NCI-H1436 treated with DMSO at 0.1 percent for 48 hours (cell line): ENCODE results near the gene MLPH.

Experiments used
- DNase-seq: peaks from one replicate; lab custom pipeline; 2025; lab: John Stamatoyannopoulos, UW

Gene MLPH

DNA sequence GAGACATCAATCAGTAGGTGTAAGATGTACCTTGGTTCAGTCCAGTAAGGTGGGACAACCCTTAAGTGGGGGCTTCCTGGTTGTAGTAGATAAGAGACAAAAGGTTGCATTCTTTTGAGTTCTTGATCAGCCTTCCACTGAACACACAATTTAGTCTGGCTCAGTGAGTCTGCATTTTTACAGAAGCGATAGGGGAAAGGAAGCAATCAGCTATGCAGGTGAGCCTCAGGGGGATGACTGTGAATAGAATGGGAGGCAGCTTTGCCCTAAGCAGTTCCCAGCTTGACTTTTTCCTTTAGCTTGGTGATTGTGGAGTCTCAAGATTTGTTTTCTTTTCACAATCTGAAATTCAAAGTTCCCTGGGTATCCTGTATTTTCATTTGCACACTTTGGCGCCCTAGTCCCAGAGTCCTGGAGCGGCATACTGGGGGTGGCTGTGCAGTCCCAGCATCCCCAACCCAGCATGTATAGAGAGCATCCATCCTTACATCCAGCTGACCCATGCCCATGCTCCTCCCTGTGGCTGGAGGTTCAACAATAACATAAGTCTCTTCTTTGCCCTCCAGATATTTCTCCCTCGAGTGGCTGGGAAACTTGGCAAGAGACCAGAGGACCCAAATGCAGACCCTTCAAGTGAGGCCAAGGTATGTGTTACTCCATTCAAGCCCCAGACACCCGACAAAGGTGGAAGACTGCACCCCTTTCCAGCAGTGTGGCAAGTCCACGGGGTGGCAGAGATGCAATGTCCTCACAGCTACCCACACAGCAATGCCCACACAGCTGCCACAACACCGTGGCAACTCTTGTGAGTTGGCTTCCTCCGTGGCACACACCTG, 59.2 kb downstream of the MLPH start:
- no peak for DNase-seq

DNA sequence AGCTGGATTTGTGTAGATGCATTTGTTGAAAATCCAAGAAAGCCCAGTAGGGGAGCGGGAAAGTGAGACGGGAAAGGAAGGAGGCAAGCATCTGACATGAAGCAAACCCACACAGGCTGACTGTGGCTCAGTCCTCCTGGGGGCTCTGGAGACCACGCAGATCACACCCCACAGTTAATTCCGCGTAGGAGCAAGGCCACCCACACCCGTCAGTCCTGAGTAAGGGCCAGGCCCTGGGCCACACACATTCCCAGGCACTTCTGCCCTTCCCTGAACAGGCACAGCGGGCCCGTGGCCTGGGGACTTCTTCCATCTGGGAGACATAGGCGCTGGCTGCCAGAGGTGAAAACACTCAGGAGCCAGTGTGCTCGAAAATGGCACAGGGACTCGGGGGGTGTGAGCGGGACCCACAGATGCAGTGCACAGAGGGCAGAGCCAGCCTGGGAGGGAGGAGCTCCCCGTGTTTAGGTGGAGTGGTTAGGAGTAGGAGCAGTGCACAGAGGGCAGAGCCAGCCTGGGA, 59.9 kb downstream of the MLPH start:
- DNase-seq: no peak

DNA sequence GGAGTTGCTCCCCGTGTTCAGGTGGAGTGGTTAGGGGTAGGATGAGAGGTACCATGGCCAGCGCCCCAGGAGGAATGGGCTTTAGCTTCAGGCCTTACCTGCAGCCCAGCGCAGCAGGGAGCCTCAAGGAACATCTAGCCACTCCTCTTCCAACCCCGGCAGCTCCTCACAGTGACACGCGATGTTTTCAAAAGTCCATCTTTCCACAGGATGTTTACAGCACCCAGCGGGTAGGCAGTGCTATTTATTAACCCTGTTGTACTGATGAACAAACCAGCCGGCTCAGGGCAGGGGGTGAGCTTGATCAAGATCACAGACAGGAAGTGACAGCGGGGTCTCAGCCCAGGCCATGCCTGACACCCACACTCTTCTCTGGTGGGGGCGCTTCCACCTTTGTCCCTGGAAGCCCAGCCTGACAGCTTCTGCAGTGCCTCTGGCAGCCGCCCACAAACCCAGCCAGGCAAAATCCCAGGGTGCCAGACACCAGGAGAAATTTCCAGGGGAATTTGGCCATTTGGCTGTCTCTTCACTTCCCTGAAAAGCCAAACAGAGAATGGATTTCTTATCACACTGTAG, 60.9 kb downstream of the MLPH start:
- DNase-seq: no peak

DNA sequence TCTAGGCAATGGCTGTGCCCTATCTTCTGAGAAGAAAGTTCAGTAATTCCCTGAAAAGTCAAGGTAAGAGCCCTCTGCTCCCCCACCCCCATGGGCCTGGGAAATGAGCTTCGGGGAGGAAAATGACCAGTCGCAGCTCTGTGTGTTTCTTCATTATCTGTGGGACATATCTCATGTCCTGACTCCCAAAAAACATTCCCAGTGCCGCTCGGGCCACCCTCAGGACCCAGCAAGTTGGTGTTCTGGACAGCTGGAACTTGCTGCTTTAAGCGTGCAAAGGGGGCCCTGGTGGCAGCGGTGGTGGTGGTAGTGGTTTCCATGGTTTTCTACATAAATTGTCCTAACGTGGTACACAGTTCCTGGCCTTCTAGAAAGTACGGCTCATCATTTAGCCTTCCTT, 62.2 kb downstream of the MLPH start:
- no peak for DNase-seq

DNA sequence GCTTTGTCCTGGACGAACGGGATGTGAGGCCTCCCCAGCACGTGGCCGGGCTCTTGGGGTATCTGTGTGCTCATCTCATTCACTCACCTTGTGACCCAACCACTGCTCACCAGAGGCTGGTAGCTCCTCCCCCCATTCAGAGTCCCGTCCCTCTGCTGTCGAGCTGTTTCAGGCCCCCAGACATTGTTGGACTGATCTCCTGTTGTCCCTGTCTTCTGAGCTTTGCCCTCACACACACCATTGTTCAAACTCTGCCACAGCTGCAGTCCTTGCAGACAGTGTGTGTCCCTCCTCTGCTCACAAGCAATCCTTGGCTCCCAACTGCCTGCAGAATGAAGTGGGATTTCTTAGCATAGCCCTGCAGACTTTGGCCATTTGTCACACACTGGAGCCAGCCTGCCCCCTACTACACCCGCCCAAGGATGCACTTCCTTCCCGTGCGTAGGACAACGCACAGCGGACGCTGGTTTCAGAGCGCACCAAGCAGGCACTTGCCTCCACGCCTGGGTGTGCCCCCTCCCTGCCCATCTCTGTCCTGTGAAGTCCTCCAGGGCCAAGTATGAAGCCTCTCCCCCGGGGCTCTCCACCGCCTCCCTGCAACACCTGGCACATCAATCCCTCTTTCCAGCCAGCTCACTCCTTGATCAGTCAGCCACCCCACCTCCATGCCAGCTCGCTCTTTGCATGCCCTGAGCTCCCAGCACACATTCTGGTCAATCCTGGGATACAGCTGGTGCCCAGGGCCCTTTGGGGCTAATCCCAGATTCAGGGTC, 62.8 kb downstream of the MLPH start:
- DNase-seq: no peak

DNA sequence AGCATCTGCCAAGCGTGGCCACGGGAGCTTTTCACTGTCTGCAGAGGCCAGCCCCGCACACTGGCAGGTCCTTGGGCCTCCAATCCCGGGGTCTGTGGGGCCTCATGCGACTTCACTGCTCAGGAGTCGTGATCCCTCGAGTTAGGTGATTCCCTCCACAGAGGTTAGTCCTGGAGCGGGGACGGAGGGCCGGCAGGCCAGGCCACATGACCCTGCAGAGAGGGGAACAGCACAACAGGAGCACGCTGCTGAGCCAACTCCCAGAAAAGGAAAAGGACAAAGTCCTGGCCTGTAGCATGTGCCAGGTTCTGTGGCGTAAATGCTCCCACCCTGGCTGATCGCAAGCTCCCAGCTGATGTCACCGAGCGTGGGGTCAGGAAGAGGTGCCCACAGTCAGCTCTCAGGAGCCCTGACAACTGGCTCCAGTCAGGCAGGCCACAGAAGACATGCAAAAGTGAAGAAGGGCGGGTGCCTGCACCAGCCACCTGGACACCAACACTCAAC, 64.1 kb downstream of the MLPH start:
- DNase-seq: no peak

DNA sequence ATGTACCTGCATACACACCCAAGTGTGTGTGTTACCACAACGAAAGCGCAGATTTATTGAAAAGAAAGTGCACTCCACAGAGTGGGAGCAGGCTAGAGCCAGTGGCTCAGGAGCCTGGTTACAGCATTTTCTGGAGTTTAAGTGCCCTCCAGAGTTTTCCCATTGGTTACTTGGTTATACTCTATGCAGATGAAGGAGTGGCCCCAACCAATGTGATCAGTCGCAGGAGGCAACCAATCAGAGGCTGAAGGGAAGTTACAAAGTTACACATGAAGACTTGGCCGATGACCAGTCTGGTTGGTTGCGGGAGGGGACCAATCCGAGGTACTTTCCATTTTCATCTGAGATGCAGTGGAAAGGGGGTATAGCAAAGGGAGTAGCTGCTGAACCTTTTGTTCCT, 65.9 kb downstream of the MLPH start:
- DNase-seq: no peak

DNA sequence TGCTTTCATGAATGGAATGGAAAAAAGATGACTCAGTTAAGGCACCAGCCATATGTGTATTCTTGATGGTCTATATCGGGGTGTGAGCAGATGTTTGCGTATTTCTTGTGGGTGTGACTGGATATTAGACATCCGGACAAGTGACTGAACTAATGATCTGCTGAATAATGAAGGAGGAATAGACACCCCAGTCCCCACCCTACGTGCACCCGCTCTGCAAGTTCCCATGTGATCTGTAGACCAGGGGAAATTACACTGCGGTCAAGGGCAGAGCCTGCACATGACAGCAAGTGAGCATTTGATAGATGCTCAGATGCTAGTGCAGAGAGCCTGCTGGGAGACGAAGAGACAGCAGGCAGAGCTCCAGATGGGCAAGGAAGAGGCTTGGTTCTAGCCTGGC, 66.9 kb downstream of the MLPH start:
- no peak for DNase-seq

DNA sequence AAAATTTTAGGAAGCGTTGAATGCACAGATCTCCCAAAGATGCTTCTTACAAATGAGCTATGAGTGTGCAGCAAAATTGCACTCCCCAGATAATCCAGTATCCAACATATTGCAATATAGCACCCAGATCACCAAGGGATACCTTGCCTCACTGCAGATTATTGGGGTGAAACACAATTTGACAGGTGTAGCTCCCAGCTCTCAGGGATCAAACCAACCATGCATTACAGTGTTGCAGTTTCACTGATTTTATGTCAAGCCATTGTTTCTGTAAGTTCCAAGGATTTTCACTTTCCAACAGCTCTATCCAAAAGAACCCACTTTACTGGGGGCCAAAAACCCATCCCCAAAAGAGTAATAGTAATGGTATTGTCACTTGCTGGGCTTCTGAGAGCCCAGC, 68.5 kb downstream of the MLPH start:
- DNase-seq: no peak

DNA sequence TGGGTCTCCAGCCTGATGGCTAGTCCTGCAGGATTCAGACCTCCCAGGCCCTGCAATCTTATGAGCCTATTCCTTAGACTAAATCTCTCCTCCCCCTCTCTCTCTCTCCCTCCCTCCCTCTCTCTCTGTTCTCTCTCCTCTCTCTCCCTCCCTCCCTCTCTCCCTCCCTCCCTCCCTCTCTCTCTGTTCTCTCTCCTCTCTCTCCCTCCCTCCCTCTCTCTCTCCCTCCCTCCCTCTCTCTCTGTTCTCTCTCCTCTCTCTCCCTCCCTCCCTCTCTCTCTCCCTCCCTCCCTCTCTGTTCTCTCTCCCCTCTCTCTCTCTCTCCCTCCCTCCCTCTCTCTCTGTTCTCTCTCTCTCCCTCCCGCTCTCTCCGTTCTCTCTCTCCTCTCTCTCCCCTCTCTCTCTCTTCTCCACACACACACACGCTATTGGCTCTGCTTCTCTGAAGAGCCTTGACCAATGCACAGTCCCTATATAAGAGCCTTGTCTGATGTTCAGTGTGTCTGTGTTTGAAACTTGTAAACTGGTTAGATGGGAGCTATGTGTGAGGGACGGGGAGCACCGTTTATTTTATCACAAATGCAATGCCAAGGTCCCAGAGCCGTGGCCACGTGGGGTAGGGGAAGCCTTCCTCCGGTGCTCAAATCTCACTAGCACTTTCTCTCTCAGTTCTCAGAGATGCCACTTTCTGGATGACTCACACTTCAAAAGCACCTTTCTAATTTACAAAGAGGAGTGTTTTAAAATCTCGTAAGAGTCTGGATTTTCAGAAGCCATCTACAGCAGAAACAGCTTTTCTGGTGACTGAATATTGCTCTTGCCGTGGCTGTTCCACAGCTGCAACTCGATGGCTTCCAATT, 70.0 kb downstream of the MLPH start:
- no peak for DNase-seq

DNA sequence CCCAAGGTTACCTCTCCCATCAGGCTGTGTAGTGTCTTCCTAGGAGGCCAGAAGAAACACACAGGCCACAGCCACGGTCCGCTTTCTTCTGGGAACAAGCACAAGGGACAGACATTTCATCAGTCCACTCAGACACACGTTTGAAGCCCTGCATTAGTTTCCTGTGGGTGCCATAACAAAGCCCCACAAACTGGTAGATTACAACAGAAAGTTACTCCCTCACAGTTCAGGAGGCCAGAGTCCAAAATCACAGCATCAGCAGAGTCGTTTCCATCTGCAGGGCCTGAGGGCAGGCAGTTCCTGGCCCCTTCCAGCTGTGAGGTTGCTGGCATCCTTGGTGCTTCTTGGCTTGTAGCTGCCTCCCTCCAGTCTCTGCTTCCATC, 70.6 kb downstream of the MLPH start:
- DNase-seq: no peak

DNA sequence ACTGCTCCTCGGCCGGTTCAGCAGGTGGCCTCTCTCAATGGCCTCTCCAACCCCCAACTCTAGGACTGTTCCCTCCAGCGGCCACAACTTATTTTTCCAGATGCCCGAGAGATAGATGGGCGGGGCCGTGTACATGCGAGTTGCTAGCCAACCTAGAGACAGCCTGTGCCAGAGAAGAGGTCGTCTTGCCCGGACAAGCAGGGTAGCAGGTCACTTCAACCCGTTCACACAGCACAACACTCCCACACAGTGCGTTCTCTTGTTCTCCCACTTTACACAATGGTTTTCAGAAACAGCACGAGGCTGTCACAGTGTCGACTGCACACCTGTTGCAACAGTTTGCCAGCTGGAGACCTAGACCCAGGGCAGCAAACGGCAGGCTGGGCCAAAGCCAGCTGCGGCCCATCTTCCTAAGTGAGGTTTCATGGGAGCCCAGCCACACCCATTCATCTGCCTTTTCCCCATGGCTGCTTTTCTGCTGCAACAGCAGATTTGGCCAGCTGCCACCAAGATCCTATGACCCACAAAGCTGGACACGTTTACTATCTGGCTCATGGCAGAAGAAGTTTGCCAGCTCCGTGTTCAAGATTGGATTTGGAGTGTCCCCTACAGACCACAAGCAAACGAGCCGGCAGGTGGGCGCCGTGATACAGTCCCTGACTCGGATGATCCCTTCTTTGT, 72.0 kb downstream of the MLPH start:
- no peak for DNase-seq

DNA sequence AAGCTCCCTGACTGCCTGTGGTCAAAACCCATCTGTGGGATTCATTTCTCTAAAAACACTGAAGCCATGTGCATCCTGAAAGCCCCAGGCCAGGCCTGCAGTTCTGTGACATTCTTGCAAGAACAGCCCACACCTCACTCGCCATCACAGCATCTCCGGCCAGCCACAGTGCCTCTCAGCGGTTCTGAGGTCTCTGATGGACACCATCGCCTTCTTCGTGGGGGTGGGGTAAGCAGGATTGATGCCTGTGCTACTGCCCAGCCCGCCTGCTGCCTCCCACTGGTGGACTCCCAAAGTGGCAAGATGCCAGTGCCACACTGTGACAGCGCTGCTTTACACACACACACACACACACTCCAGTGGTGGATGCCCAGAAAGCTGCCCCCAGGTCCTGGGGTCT, 74.2 kb downstream of the MLPH start:
- DNase-seq: no peak

DNA sequence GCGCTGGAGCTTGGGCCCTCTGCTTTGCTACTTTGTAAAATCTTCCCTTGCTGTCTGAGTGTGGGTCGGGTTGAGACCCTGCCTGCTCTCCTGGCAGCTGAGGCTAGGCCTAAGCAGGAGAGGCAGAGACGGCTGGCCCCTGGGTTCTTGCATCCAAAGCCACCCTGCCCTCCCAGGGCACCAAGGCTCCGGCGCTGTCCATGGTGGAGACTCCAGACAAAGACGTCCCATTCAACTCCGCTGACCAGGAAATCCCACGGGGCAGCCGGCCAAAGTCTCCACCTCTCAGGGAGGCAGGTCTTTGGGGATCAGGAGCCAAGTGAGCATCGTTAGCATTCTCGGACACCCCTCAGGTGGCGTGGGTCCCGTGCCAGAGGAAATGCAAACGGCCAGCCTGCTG, 76.8 kb downstream of the MLPH start:
- no peak for DNase-seq

DNA sequence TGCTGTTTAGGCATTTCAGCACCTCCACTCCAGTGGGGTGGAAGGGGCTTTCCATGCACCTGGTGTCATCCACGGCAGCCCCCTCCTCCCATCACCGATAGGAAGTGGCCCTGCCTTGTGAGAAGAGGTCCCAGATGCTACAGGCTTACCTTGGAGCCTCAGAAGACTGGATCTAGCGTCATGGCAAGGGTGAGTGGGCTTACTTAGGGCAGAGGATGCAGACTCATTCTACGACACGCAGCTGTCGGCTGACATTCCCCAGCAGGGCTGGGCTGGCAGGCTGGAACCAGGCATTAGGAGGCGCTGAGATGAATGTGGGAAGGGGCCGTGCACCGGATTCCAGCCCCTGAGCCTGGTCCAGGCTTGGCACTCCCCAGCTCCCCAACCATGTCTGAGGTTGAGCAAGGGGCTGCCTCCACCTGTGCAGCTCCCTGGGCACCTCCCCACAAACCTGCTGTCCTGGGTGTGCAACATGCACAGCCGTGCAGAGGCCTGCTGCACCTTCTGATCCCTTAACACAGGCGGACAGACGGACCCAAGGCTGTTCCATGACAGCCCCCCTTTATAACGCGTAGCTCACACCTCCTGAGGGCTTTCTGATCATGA, 77.6 kb downstream of the MLPH start:
- no peak for DNase-seq

DNA sequence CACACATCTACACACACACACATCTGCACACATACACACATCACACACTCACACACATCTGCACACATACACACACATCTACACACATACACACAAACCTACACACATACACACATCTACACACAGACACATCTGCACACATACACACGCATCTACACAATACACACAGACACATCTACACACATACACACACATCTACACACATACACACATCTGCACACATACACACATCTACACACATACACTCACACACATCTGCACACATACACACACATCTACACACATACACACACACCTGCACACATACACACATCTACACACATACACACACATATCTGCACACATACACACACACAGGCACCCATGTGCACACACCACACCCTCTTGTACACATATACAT, 78.9 kb downstream of the MLPH start:
- DNase-seq: no peak

DNA sequence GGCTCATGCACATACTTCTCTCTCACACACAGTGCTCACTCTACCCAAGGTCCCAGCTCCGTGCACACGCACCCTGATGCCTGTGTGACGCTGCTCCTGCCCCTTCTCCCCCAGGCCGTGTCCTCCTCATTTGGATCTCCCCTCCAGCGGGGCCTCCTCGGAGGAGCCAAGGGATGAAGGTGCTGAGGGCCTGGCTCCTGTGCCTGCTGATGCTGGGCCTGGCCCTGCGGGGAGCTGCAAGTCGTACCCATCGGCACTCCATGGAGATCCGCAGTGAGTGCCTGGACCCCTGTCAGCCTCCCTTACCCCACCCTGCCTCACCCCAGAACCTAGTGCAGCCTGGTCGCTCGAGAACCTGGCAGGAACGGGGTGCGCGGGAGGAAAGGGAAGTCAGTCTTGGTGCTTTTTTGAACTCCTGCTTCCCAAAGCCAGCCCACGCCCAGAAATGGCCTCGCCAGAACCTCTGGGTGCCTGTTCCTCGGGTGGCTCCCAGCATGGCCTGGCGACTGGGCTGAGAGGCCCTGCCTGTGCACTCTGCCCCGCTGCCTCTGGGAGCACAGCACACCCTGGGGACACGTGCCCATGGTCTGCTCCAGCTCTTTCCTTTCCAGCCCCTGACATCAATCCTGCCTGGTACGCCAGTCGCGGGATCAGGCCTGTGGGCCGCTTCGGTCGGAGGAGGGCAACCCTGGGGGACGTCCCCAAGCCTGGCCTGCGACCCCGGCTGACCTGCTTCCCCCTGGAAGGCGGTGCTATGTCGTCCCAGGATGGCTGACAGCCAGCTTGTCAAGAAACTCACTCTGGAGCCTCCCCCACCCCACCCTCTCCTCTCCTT, 79.6 kb downstream of the MLPH start, which contains the start of gene PRLH:
Gene PRLH, plus strand, starts transcription at position 174 of the 835 bp plus-strand sequence. Its CDS starts 0 bp downstream, at position 174.
- no peak for DNase-seq

DNA sequence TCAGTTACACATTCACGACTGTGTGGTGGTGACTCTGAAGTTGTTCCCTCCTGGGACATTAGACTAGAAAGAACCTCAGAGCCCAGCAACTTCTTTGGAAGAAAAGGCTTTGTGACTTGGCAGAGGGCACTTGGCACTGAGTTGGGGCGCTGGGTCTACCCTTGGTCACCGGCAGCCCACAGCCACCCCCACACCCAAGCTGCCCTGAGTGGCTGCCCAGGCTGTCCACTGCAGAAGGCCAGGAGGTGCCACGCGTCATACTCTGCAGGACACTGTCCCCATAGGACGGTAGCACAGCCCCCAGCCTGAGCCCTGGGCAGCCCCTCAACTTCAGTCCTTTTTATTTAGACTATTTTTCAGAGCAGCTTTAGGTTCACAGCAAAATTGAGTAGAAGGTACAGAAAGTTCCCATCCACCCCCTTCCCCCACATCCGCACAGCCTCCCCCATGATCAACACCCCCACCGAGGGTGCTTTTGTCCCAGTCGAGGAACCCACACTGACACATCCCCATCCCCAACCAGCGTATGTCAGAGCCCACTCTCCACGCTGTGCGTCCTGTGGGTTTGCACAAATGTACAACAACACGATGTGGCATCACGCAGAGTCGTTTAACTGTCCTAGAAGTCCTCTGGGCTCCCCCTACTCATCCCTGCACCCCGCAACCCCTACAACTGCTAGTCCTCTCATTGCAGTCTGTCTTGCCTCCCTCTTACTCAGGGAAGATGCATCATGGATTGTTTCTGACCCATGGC, 80.4 kb downstream of the MLPH start:
- no peak for DNase-seq

DNA sequence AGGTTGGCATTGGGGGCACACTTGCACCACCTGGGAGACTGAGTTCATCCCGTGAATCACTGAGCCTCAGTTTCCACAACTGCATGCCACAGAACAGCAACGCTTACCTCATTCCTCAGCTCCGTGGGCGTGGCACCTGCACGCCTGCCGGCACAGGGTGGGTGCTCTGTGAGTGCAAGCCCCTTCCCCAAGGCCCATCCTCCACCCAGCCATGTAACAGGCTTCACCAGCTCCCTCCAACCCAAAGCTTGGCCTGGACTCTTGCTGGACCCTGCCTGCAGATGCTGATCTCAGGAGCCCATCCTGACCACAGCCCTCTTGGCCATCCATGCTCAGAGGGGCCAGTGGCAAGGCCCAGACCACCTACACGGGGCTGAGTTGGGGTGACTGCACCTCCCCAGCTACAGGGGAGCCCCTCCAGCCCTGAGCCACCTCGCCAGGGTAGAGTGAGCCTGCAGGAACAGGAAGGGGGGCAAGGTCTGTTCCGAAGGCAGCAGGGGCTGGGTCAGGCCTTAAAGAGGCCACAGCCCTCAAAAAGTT, 81.1 kb downstream of the MLPH start:
- no peak for DNase-seq
